Lower leg skin (tissue), 4 donors: Measurements from ENCODE around the gene ASB2. TPM values are rescaled to one million over a fixed set of nuclear protein-coding genes. Genes with fewer than 3 reads are reported as not detected.

Experiments
- DNase-seq, 2 donors: peaks; one replicate each; pipeline ENCODE4 v3.0.0-alpha.2; 2019; ENCODE audit warnings: low spot score in 2 of 2
- H3K4me3 ChIP-seq: fragments of 200-600 bp; sonication (generic); 2 replicates; pipeline ENCODE4 v1.5.1; 2017; ENCODE audit warnings: mild to moderate bottlenecking, low read depth; ENCODE audit not compliant: poor library complexity, severe bottlenecking
- CTCF ChIP-seq, 3 donors: fragments of 450-650 bp; IDR thresholded peaks; one replicate each; pipeline ENCODE4 v1.5.1; 2016; ENCODE audit warnings: antibody characterized with exemption in 3 of 3, mild to moderate bottlenecking in 3 of 3, moderate library complexity in 2 of 3
- POLR2A ChIP-seq, 2 donors: fragments of 450-650 bp; IDR thresholded peaks; one replicate each; pipeline ENCODE4 v1.6.1; 2016 to 2017; ENCODE audit warnings: antibody characterized with exemption in 2 of 2, mild to moderate bottlenecking in 1 of 2, moderate library complexity in 1 of 2
- WGBS, 2 donors: methylation state at CpG; one replicate each; pipeline ENCODE4 v1.1.5; 2018; 5-methylcytosine and 5-hydroxymethylcytosine counted together
- intact Hi-C: fragments of 100-400 bp; cut with DNase I; formaldehyde crosslinking; loops from one replicate; pipeline ENCODE4 v1.15.0; 2023; ENCODE audit warnings: low total_unique reads
- total RNA-seq, 4 donors: library from RNA; depleted of rRNA; stranded (reverse); fragments of >200 nt; gene quantifications; one replicate each; pipeline ENCODE4 v1.1.0, GENCODE V29; 2016

ASB2 gene
- total RNA-seq, 4 donors from 2014 or later = 0.46 to 5.4 (median 1.8) TPM

DNA sequence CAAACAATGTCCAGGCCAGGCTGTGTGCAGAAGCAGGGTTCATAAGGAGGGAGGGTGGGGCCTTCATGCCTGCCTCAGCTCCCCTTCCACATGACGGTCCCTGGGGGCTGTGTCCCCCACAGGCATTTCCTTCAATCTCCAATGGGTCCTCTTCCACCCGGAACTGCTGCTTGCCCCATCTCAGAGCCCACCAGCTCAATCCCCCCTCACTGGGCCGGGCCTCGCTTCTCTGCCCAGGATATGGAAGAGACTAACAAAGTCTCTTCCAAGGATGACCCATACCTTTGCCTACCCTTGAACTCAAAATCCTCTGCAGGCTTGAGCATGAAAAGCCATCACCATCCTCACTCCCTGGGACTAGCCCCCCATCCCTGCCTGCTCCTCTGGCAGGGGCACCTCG, 77.6 kb downstream of the ASB2 start:
- 85 to 93% methylated on average over 5 of the region's 5 CpGs for WGBS, 2 donors
- intact Hi-C loops = no loop called here

GRCh38 chr14:93898081-93898611, 78.2 kb downstream of the ASB2 start:
- H3K4me3 ChIP-seq = no peak overlapping the region
- intact Hi-C loops = no loop called here
- no peak for DNase-seq
- no peak for TF ChIP-seq POLR2A (IDR thresholded peaks at IDR 0.05)
- no peak for TF ChIP-seq CTCF (IDR thresholded peaks at IDR 0.05)
- WGBS, 2 donors = 86 to 94% methylated on average over 13 to 14 of the region's 15 CpGs

More for the DNA sequence above, 77.6 kb downstream of the ASB2 start:
- DNase-seq = no peak
- H3K4me3 ChIP-seq = no peak overlapping the region
- TF ChIP-seq CTCF (IDR thresholded peaks at IDR 0.05) (no peak), POLR2A (IDR thresholded peaks at IDR 0.05) (no peak)

DNA sequence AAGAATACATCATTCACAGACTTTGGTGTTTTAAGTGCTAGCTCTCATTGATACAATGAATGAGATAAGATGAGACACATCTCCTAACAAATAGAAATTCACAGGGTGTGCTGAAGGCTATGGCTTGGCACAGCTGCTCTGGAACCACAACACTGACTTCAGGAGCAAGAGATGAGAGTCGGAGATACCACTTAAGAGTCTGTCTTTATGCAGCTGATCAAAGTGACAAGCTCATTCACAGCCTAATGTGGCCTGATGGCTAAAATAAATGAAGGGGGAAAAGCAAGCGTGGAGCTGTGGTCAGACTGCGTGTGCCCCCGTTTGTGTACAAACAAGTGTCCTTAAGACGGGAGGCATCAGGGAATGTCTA, 78.9 kb downstream of the ASB2 start:
- WGBS, 2 donors = 86 to 89% methylated on average over 5 of the region's 5 CpGs
- no peak overlapping the region for H3K4me3 ChIP-seq
- no peak for TF ChIP-seq POLR2A (IDR thresholded peaks at IDR 0.05)
- TF ChIP-seq CTCF (IDR thresholded peaks at IDR 0.05) = no peak
- intact Hi-C loops = no loop called here
- no peak for DNase-seq

DNA sequence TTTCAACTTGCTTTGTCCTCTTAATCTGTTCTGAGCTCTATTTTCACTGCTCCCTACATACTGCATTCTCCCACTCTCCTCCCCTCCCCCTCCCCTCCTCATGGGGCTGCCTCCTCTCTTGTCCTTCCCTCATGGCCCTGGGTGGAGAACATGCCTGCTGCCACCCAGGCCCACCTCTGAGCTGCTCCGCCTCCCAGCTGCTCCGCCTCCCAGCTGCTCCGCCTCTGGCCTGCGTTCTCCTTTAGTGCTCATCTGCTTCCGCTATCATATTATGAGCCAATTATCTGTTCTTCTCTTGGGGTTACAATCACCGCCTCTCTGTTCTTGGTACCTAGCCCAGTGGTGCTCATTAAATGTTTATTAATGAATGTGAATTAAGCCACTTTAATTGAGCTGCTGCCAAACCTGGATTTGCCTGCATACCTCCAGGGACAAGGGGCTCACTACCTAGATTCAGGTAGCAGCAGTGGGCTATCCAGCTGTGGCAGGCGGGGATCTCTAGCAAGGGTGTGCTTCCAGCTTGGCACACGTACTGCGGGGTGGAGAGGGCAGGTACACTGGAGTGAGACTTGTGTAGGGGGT, 81.3 kb downstream of the ASB2 start:
- TF ChIP-seq CTCF (IDR thresholded peaks at IDR 0.05) (no peak), POLR2A (IDR thresholded peaks at IDR 0.05) (no peak)
- intact Hi-C loops = no loop called here
- no peak overlapping the region for H3K4me3 ChIP-seq
- no peak for DNase-seq
- 73 to 81% methylated on average over 9 of the region's 9 CpGs for WGBS, 2 donors

GRCh38 chr14:93893661-93894261, 82.6 kb downstream of the ASB2 start:
- intact Hi-C loops = loop anchor here (5.0 kb wide), 1 partner anchor 106 kb away; the partner anchor contains the start of gene PRIMA1
- no peak for DNase-seq
- no peak overlapping the region for H3K4me3 ChIP-seq
- WGBS, 2 donors = 69 to 72% methylated on average over 12 of the region's 12 CpGs
- TF ChIP-seq POLR2A (IDR thresholded peaks at IDR 0.05) (no peak), CTCF (IDR thresholded peaks at IDR 0.05) (no peak)
